Progenitor cell of endocrine pancreas (in vitro differentiated cells): ENCODE results near the gene DYSF. TPM values are rescaled to one million over a fixed set of nuclear protein-coding genes. Genes with fewer than 3 reads are reported as not detected.

Source experiments
- DNase-seq: peaks from one replicate; pipeline ENCODE4 v3.0.0; 2021; ENCODE audit warnings: low spot score; ENCODE audit not compliant: unreplicated experiment
- H3K27ac Mint-ChIP-seq: 2 replicates; pipeline ENCODE4 v1.8.0; 2021; ENCODE audit warnings: mild to moderate bottlenecking, moderate library complexity, mixed read lengths
- H3K27me3 Mint-ChIP-seq: 2 replicates; pipeline ENCODE4 v1.8.0; 2021; ENCODE audit warnings: mixed read lengths
- H3K36me3 Mint-ChIP-seq: 2 replicates; pipeline ENCODE4 v1.8.0; 2022; ENCODE audit warnings: mixed read lengths; ENCODE audit not compliant: insufficient read depth
- H3K4me1 Mint-ChIP-seq: 2 replicates; pipeline ENCODE4 v1.8.0; 2021; ENCODE audit warnings: low read depth, mixed read lengths
- H3K4me3 Mint-ChIP-seq: 2 replicates; pipeline ENCODE4 v1.8.0; 2021; ENCODE audit warnings: low read depth, mild to moderate bottlenecking, moderate library complexity, mixed read lengths
- H3K9me3 Mint-ChIP-seq: 2 replicates; pipeline ENCODE4 v1.8.0; 2021; ENCODE audit warnings: low read depth, mixed read lengths
- CTCF ChIP-seq: fragments of 200-600 bp; sonication (generic); IDR thresholded peaks from one replicate; pipeline ENCODE4 v1.5.0; 2021; ENCODE audit warnings: antibody characterized with exemption, mild to moderate bottlenecking; ENCODE audit not compliant: unreplicated experiment
- total RNA-seq: library from RNA; stranded (reverse); gene quantifications from 2 replicates; pipeline ENCODE4 v1.2.1, GENCODE V29; 2021

The DYSF gene
- total RNA-seq, 1 donor from 2014 or later: 1.4 TPM

- Mint-ChIP-seq H3K4me3 (no peak overlapping the region), H3K27me3 (no peaks in the 10 kb centered on the region), H3K36me3 (peaks cover 12% of the 10 kb centered on the region), H3K9me3 (no peaks in the 10 kb centered on the region), H3K27ac (peak overlapping the region; percentile 19), H3K4me1 (peaks cover 24% of the 10 kb centered on the region)
- no peak for TF ChIP-seq CTCF
- no peak for DNase-seq
Measured at GRCh38 chr2:71419145-71419544, 34.2 kb upstream of the DYSF start.

- Mint-ChIP-seq H3K4me3 (no peak overlapping the region), H3K4me1 (peaks cover 28% of the 10 kb centered on the region), H3K27ac (no peak overlapping the region), H3K27me3 (no peaks in the 10 kb centered on the region), H3K9me3 (no peaks in the 10 kb centered on the region), H3K36me3 (peaks cover 19% of the 10 kb centered on the region)
- no peak for TF ChIP-seq CTCF
- DNase-seq: no peak
Measured at GRCh38 chr2:71419976-71420375, 33.4 kb upstream of the DYSF start.

GRCh38 chr2:71422786-71423185 lies 30.6 kb upstream of the DYSF start:
- H3K27ac Mint-ChIP-seq: peak overlapping the region; percentile 42
- H3K4me3 Mint-ChIP-seq: no peak overlapping the region
- peaks cover 32% of the 10 kb centered on the region for H3K36me3 Mint-ChIP-seq
- no peak for DNase-seq
- TF ChIP-seq CTCF: no peak
- H3K27me3 Mint-ChIP-seq: no peaks in the 10 kb centered on the region
- no peaks in the 10 kb centered on the region for H3K9me3 Mint-ChIP-seq
- H3K4me1 Mint-ChIP-seq: peaks cover 24% of the 10 kb centered on the region

GRCh38 chr2:71423817-71424420 lies 29.4 kb upstream of the DYSF start:
- H3K4me1 Mint-ChIP-seq: peaks cover 24% of the 10 kb centered on the region
- no peaks in the 10 kb centered on the region for H3K9me3 Mint-ChIP-seq
- TF ChIP-seq CTCF: no peak
- H3K27me3 Mint-ChIP-seq: no peaks in the 10 kb centered on the region
- H3K4me3 Mint-ChIP-seq: no peak overlapping the region
- H3K36me3 Mint-ChIP-seq: peaks cover 37% of the 10 kb centered on the region
- peak overlapping the region; percentile 43 for H3K27ac Mint-ChIP-seq
- DNase-seq: no peak

GRCh38 chr2:71426721-71427120 lies 26.6 kb upstream of the DYSF start:
- H3K36me3 Mint-ChIP-seq: peaks cover 48% of the 10 kb centered on the region
- no peak for TF ChIP-seq CTCF
- H3K4me1 Mint-ChIP-seq: peaks cover 15% of the 10 kb centered on the region
- DNase-seq: no peak
- no peak overlapping the region for H3K4me3 Mint-ChIP-seq
- no peaks in the 10 kb centered on the region for H3K27me3 Mint-ChIP-seq
- H3K9me3 Mint-ChIP-seq: no peaks in the 10 kb centered on the region
- H3K27ac Mint-ChIP-seq: no peak overlapping the region
